H7 (cell line): ENCODE measurements around the gene JARID2. TPM values are rescaled to one million over a fixed set of nuclear protein-coding genes. Genes with fewer than 3 reads are reported as not detected.
A peak's percentile ranks its signal among the peaks of the same experiment; 100 is the strongest.

Source experiments
- DNase-seq: peaks from one replicate; pipeline ENCODE4 v3.0.0; 2012
- H3K27me3 ChIP-seq: 2 replicates; pipeline ENCODE4 v1.6.0; 2011; ENCODE audit warnings: mild to moderate bottlenecking, low read length; ENCODE audit not compliant: control insufficient read depth, insufficient read depth
- H3K36me3 ChIP-seq: replicated peaks from 2 replicates; pipeline ENCODE4 v1.5.1; 2011; ENCODE audit warnings: low read length; ENCODE audit not compliant: control insufficient read depth, insufficient read depth
- H3K4me3 ChIP-seq: 2 replicates; pipeline ENCODE4 v1.5.1; 2011; ENCODE audit warnings: low read depth, mild to moderate bottlenecking, control low read depth, low read length, moderate library complexity; ENCODE audit not compliant: insufficient read depth
- total RNA-seq: library from RNA; depleted of rRNA; stranded (reverse); fragments of >200 nt; shearing (Covaris generic); gene quantifications from 2 replicates; pipeline ENCODE4 v1.2.3, GENCODE V29; 2014

Gene JARID2
- total RNA-seq, 1 experiment from 2014 or later, result 95.2 TPM

DNA sequence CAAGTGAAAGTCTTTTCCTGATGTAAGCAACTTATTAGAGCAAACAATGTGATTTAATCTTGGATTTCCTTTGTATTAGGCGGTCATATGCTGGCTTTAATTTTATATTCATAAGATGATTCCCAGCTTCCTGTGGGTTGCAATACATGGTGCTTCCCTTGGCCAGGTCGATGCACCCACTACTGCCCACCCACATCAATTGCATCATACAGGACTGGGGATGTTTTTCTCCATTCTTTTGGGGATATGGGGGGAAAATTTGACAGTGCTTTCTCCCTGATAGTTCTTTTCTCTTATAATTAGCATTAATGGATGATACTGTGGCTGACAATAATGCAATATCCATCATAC is 187.6 kb downstream of the JARID2 start:
- Histone ChIP-seq H3K4me3 (no peak overlapping the region), H3K27me3 (no peaks in the 10 kb centered on the region), H3K36me3 (no peaks in the 10 kb centered on the region; the same call in 1 of the 2 replicates)
- DNase-seq, result no peak

DNA sequence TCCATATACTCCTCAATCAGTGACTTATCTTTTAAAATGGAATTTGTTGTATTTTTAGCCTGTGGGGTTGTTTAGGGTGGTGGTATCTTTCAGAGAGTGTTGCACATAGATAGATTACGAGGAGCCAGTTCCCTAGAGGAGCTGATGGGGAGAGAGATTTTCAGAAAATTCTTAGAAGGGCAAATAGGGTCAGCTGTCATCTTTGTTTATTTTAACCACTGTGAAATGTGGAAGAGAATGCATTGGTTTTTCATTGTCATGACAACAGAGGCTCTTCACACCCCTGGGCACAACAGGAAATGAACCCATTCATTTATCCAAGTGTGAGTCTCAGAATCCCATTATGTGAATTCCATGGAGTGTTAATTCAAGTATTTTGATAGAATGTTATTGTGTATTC is 188.4 kb downstream of the JARID2 start:
- Histone ChIP-seq H3K36me3 (no peaks in the 10 kb centered on the region), H3K27me3 (no peaks in the 10 kb centered on the region), H3K4me3 (no peak overlapping the region)
- no peak for DNase-seq

DNA sequence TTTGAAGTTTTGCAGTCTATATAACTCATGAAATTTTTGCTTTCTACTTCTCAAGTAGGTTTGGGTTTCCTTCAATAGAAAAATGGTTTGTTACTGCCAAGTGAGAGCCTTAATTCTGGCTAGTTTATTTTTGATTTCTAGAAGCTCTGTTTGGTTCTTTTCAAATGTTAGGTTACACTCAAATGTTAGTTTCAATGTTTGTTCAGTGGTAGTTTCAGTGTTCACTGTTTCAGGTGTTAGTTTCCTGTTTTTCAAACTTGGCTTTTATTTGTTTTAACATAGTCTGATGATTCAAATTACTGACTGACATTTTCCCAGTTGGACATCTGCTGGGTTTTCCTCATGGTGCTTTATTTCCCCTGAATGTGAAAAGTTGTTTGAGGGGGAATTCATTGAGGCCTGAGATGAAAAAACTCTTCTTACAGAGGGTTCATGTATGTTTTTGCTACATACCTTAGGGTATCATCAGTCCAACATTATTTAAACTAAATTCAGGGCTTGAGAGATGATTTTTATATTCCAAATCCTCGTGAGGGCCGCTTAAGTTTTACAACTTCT is 189.0 kb downstream of the JARID2 start:
- Histone ChIP-seq H3K4me3 (no peak overlapping the region), H3K27me3 (no peaks in the 10 kb centered on the region), H3K36me3 (no peaks in the 10 kb centered on the region)
- DNase-seq, result no peak

DNA sequence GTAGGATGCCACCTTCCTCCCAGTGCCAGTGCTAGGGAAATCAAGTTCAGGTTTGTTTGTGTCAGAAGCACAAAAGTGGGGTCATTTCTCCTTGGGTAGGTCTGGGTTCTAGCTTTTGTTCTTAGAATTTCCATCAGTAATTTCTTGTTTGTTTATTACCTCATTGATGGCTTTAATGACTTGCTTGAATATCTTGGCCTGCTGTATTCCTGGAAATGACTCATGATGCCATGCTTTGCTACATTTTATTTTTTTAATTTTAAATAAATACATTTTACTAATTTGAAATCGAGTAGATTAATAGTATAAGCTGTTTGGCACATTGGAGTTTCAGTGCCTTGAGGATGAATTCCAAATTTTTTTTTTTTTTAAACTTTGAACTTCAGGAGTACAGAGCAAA is 189.6 kb downstream of the JARID2 start:
- no peaks in the 10 kb centered on the region for H3K27me3 ChIP-seq
- no peaks in the 10 kb centered on the region for H3K36me3 ChIP-seq
- no peak overlapping the region for H3K4me3 ChIP-seq
- DNase-seq, result no peak

DNA sequence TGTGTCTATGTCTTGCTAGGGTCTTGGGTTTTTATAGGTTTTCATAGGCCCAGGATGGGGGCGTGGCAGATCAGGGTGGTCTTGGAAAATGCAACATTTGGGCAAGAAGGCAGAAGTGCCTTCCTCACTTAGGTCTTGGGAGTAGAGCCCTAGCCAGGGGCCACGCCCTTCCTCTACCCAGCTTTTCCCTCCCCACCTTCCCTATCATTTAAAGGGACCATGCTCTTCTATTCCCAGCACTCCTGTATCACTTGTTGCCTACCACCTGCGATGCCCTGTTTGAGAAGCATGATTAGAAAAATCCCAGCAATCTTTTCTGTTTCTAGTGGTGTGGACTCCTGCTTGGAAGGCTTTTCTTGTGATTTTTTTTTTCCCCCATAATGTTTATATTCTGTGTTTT is 190.6 kb downstream of the JARID2 start:
- H3K4me3 ChIP-seq, result no peak overlapping the region
- no peaks in the 10 kb centered on the region for H3K36me3 ChIP-seq
- H3K27me3 ChIP-seq, result no peaks in the 10 kb centered on the region
- DNase-seq, result no peak

DNA sequence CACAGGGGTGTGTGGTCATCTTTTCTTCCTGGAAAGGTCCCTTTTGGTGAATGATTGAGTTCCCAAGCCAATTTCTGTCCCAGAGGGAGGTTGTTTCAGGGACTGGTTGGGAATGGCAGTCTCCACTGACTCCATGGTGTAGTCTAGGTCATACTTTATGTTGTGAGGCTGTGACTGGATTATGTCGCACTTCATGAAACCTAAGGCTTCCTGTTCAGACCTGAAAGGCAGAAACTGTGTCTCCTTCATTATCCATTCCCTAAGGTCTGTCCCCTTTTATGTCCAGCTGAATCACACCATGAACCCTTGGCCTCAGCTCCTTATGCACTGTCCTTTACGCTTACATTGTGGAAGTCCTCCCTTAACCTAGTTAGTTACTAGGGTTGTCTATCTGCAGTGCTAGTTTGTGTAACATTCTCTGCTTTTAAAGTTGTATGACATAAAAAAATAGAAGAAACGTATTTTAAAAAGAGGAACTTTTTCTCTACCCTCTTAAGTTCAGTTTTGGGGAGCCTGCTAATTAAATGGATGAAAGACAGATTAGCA is 191.3 kb downstream of the JARID2 start:
- H3K36me3 ChIP-seq, result no peaks in the 10 kb centered on the region
- DNase-seq, result no peak

DNA sequence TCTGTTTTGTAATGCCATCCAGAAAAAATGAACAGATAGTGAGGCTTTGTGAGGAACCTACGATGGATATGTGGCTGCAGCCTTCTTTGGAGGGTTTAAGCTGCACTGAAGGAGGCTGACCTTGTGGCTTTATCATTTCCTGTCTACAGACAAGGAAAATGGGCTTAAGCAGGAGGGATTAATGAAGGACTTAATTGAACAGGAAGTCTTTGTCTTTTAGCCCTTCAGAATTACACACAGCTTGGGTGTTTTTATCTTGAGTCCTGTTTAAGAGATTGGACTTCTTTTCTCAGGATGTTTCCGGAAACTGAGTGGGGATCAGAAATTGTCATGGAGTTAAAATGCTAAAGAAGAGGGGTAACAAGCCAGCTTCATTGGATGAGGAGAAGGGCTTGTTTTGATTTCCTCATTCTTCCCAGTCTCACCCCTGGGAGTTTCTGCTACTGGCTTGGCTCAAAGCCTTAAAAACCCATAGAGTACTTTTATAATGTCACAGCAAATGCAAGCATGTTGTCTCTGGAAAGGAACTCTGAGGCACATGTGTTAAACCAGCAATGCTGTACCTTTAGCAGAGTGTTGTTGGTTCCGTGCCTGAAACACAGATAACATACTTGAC is 193.6 kb downstream of the JARID2 start:
- Histone ChIP-seq H3K27me3 (no peaks in the 10 kb centered on the region), H3K36me3 (no peaks in the 10 kb centered on the region), H3K4me3 (no peak overlapping the region)
- no peak for DNase-seq

More for the DNA sequence above, 191.3 kb downstream of the JARID2 start:
- no peaks in the 10 kb centered on the region for H3K27me3 ChIP-seq
- H3K4me3 ChIP-seq, result no peak overlapping the region

DNA sequence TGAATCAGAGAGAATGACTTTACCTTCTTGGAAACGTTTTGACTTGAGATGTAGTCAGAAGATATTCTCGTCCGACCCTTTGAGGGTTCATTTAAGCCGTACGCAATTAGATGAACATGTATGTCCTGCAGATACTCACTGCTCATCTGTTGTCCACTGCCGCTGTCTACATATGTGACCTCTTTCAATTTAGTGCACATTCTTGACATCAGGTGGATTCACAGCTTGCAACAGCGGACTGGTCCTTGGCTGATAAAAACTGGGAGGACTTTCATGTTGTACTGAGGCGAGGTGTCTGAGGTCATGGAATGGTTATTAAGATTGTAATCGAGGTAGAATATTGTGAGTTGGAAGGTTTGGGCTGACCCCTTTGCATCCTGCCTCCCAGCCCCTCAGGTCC is 194.2 kb downstream of the JARID2 start:
- no peak overlapping the region for H3K4me3 ChIP-seq
- no peaks in the 10 kb centered on the region for H3K27me3 ChIP-seq
- H3K36me3 ChIP-seq, result no peaks in the 10 kb centered on the region
- DNase-seq, result no peak

DNA sequence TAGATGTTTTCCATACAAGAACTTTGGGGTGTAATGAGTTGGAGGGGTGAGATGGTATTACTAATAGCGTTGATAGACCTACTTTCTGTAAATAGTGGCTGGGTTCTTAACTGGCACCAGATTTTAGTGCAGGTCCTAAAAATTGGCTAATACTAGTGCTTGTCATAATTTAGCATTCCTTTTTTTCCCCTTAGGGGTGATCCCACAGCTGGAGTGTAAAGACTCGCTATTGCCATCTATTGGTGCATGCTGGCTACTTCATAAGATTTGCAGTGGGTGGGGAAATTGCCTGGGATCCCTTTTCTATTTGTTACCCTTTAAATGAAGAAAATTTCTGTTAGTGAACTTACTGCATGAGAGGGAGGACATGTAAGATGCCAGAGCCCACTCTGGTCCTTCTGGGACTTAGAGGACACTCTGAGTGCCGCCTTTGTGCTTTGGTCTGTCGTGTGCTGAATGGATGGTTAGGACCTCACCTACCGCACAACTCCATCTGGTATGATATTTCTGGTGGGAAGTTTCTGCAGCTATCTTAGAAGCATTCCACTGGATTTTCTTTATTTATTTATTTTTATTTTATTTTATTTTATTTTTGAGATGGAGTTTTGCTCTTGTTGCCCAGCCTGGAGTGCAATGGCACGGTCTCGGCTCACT is 195.5 kb downstream of the JARID2 start:
- H3K27me3 ChIP-seq, result no peaks in the 10 kb centered on the region
- H3K36me3 ChIP-seq, result no peaks in the 10 kb centered on the region
- H3K4me3 ChIP-seq, result no peak overlapping the region
- DNase-seq, result peak; percentile 53

DNA sequence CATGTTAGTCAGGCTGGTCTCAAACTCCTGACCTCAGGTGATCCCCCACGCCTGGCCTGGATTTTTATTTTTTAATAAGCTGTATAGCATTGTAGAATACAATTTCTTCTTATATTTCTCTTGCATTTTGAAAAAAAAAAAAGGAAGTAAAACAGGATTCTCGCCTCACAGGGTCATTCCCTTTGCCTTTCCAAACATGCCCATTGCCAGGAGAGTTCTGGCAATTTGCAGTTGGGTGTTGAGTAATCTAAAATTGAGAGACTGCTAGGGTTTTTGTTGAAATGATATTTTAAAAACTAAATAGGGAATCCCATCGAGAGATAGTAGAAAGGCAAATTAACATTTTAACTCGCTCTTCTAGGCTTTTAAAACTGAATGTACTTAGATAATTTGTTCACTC is 196.1 kb downstream of the JARID2 start:
- Histone ChIP-seq H3K4me3 (no peak overlapping the region), H3K27me3 (no peaks in the 10 kb centered on the region), H3K36me3 (no peaks in the 10 kb centered on the region)
- no peak for DNase-seq

DNA sequence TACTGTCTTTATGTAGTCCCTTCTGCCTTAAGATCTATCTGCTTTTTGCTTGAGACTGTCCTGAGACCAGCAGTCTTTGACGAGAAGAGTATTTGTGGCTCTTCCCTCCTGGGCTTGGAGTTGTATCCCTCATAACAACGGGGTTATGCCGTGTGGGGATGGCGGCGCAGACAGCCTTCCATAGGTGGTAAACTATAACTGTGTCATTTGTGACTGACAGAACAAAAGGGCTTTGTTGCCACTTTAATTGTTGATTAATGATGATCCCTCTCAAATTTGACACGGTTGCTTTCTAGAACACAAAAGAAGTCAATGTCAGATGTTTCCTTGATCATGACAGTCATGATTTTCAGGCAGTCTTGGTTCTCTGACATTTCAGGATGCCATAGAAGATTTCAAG is 196.6 kb downstream of the JARID2 start:
- no peak for DNase-seq
- H3K4me3 ChIP-seq, result no peak overlapping the region
- H3K36me3 ChIP-seq, result no peaks in the 10 kb centered on the region
- H3K27me3 ChIP-seq, result no peaks in the 10 kb centered on the region

DNA sequence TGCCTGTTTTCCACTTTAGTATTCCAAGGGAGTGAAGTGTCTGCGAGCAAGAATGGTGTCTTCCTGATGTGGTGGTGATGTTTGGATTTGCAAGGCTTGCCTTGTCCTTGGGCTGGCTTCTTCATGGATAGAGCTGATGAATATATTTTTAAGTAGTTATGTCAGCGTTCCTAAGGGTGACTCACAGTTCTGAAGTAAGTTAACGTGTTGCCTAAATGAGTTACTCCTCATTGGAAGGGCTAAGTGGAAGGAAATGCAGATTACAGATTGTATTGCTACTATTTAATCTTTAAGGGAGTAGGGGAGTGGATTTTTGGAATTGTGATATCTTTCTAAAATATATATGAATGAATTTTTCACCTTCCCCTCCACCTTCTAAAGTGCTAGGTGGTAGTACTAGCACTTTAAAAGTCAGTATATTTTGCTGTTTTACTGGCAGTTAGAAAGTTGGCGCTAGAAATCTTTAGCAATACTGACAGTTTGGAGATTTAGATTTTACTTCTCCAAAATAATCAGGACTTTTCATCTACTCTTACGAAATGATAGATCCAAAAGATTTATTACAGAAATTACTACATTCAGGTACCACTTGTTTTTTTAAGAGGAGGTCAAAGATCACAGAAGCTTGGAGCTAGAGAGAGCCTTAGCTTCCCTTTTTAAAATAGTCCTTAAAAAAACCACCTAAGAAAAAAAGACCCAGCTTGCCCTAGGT is 197.4 kb downstream of the JARID2 start:
- DNase-seq, result no peak
- no peaks in the 10 kb centered on the region for H3K36me3 ChIP-seq
- no peak overlapping the region for H3K4me3 ChIP-seq
- H3K27me3 ChIP-seq, result no peaks in the 10 kb centered on the region

DNA sequence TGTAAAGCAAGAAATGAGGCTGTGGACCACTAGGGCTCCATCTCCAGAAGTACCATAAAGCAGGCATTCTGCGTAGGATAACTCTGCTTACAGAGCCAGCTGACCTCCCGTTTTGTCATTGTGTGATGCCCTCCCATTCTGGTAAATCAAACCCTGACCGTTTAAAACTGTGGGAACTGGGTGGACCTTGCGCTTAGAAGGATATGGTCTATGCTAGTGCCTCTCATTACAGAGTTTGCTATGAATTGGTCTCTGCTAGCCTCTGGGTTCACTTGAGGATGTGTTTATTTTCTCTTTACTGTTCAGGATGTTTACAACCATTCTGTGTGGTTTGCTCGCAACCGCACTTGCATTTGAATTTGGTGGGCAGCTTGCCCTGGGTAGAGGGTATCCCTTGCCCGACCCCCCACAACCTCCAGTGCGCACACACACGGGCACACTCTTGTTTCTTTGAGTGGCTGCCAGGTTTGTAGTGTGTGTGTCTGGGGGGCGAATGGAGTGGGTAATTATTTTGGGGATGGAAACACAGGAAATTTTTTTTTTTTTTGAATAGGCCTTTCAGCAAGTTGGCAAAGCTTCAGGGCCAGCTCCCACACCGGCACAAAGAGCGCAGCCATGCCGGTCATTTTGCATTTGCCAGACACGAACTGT is 198.3 kb downstream of the JARID2 start:
- no peaks in the 10 kb centered on the region for H3K27me3 ChIP-seq
- DNase-seq, result no peak
- H3K36me3 ChIP-seq, result no peaks in the 10 kb centered on the region
- H3K4me3 ChIP-seq, result no peak overlapping the region

DNA sequence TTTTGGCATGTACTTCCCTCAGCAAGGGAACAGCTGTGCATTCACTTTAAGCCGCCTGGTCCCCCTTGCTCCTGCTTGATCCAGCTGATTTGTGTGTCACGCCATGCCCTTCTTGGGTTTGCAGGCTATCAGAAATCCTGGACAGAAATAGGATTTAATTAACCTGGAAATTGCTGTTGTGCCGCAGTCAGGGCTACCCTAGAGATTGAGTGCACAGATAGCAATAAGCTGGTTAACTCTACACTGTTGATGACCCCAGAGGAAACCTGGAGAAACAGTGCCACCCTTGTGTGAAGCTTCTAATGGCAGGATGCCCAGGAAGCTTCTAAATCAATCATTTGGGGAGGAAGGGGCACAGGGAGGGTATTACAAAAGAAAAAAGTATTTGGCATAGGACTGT is 199.0 kb downstream of the JARID2 start:
- Histone ChIP-seq H3K4me3 (no peak overlapping the region), H3K36me3 (no peaks in the 10 kb centered on the region), H3K27me3 (no peaks in the 10 kb centered on the region)
- no peak for DNase-seq
